HL-60 (cell line): ENCODE measurements around the gene PIWIL1.

Experiments used
- DNase-seq, 2 experiments: peaks; one replicate each; pipeline ENCODE4 v3.0.0-alpha.2; 2010 to 2020; ENCODE audit warnings: low read depth in 1 of 2, low spot score in 1 of 2
- H3K27ac ChIP-seq: fragments of 250-450 bp; sonication (Bioruptor Pico); replicated peaks from 2 replicates; pipeline ENCODE4 v1.5.1; 2020; ENCODE audit warnings: mild to moderate bottlenecking, moderate library complexity
- H3K27me3 ChIP-seq: fragments of 250-450 bp; sonication (Bioruptor Pico); 2 replicates; pipeline ENCODE4 v1.5.1; 2021; ENCODE audit warnings: mild to moderate bottlenecking, moderate library complexity; ENCODE audit not compliant: insufficient read depth, poor library complexity, severe bottlenecking
- H3K4me3 ChIP-seq: replicated peaks from 2 replicates; pipeline ENCODE4 v1.5.1; 2011; ENCODE audit warnings: mild to moderate bottlenecking, control low read depth, low read length; ENCODE audit not compliant: insufficient read depth
- CTCF ChIP-seq: IDR thresholded peaks from one replicate; pipeline ENCODE4 v1.5.1; 2011; ENCODE audit warnings: low read length, control low read depth, inconsistent platforms; ENCODE audit not compliant: insufficient read depth
- GABPA ChIP-seq: IDR thresholded peaks from 2 replicates; pipeline ENCODE4 v1.6.1; 2012; ENCODE audit warnings: low read depth
- POLR2AphosphoS5 ChIP-seq: IDR thresholded peaks from 2 replicates; pipeline ENCODE4 v1.6.1; 2012; ENCODE audit warnings: low read depth
- REST ChIP-seq: IDR thresholded peaks from 2 replicates; pipeline ENCODE4 v1.6.1; 2012; ENCODE audit warnings: low read depth; ENCODE audit not compliant: insufficient replicate concordance
- SPI1 ChIP-seq: IDR thresholded peaks from 2 replicates; pipeline ENCODE4 v1.6.1; 2012; ENCODE audit warnings: low read depth, mild to moderate bottlenecking, borderline replicate concordance

PIWIL1 gene

GRCh38 chr12:130353081-130353480, 15.4 kb downstream of the PIWIL1 start:
- Histone ChIP-seq H3K27me3 (no peaks in the 10 kb centered on the region), H3K27ac (no peak overlapping the region), H3K4me3 (no peak overlapping the region)
- no peak for DNase-seq
- no peak for TF ChIP-seq SPI1

GRCh38 chr12:130354407-130354806, 16.7 kb downstream of the PIWIL1 start:
- no peak overlapping the region for H3K27ac ChIP-seq
- H3K4me3 ChIP-seq, result no peak overlapping the region
- DNase-seq, result no peak
- H3K27me3 ChIP-seq, result no peaks in the 10 kb centered on the region
- no peak for TF ChIP-seq GABPA
- no peak for TF ChIP-seq POLR2AphosphoS5
- no peak for TF ChIP-seq SPI1
- no peak for TF ChIP-seq REST
- no peak for TF ChIP-seq CTCF

GRCh38 chr12:130356222-130356621, 18.5 kb downstream of the PIWIL1 start:
- TF ChIP-seq POLR2AphosphoS5 (no peak), CTCF (no peak), SPI1 (no peak), REST (no peak), GABPA (no peak)
- Histone ChIP-seq H3K4me3 (no peak overlapping the region), H3K27ac (no peak overlapping the region), H3K27me3 (no peaks in the 10 kb centered on the region)
- no peak for DNase-seq

GRCh38 chr12:130357241-130357640, 19.6 kb downstream of the PIWIL1 start:
- H3K27ac ChIP-seq, result no peak overlapping the region
- no peak overlapping the region for H3K4me3 ChIP-seq
- no peak for TF ChIP-seq POLR2AphosphoS5
- no peak for TF ChIP-seq CTCF
- no peak for TF ChIP-seq GABPA
- TF ChIP-seq SPI1, result no peak
- no peak for DNase-seq
- no peaks in the 10 kb centered on the region for H3K27me3 ChIP-seq
